ENCODE data around the gene NIFK.

DNA sequence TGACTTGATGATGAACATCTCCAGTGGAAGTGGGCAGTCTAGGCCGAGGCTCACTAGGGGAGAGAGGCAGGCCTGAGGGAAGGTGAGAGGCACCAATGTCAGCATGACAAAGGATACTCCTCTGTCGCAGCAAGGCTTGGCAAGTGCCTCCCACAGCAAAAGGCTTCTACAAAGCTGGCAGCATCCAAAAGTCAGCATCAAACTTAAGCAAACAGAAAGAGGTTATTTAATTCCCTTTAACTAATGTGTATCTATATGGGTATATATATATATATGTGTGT, 41.6 kb downstream of the NIFK start:
- TF ChIP-seq EZH2 (IDR thresholded peaks at IDR 0.05; ENCODE audit: low read depth) = no peak
- TF ChIP-seq, protein P1, sequence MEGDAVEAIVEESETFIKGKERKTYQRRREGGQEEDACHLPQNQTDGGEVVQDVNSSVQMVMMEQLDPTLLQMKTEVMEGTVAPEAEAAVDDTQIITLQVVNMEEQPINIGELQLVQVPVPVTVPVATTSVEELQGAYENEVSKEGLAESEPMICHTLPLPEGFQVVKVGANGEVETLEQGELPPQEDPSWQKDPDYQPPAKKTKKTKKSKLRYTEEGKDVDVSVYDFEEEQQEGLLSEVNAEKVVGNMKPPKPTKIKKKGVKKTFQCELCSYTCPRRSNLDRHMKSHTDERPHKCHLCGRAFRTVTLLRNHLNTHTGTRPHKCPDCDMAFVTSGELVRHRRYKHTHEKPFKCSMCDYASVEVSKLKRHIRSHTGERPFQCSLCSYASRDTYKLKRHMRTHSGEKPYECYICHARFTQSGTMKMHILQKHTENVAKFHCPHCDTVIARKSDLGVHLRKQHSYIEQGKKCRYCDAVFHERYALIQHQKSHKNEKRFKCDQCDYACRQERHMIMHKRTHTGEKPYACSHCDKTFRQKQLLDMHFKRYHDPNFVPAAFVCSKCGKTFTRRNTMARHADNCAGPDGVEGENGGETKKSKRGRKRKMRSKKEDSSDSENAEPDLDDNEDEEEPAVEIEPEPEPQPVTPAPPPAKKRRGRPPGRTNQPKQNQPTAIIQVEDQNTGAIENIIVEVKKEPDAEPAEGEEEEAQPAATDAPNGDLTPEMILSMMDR (conservative IDR thresholded peaks at IDR 0.05) = no peak
